ENCODE results near the gene AGBL1. TPM values are rescaled to one million over a fixed set of nuclear protein-coding genes. Genes with fewer than 3 reads are reported as not detected.

The AGBL1 gene
- total RNA-seq, 3 donors from 2014 or later, result 0.10 to 0.32 TPM; not detected in 1

- Histone ChIP-seq H3K4me1 (ENCODE audit: low read depth) (no peaks in the 10 kb centered on the region), H3K4me3 (no peak overlapping the region), H3K9me3 (no peaks in the 10 kb centered on the region), H3K36me3 (ENCODE audit: low read depth) (no peaks in the 10 kb centered on the region)
- DNase-seq (peak in 1 of 3 donors; percentile 20), ATAC-seq (peak; percentile 95)
- no peak for TF ChIP-seq CTCF (IDR thresholded peaks at IDR 0.05)
- intact Hi-C loops (cut with DNase I, micrococcal nuclease), result no loop called here
These were observed 531.9 kb downstream of the AGBL1 start for GRCh38 chr15:86611417-86612040.

DNA sequence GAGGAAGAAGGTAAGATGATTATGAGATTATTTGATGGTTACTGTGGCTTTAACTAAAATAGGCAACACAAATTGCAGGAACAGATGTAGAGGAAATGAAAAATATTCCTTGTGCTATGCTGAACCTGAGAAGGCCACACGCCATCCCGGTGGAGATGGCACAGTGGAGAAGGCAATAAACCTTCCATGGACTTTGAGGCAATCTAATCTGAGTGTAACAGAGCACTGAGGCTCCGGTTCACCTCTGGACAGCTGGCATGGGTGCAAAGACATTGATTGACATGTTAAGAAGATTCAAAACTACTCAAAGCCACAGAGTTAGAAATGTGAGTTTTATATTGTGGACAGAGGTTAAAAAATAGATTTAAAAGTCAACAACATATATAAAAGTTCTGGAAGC is 535.7 kb downstream of the AGBL1 start:
- no peak for DNase-seq
- peaks cover 2% of the 10 kb centered on the region for H3K4me1 ChIP-seq (ENCODE audit: low read depth)
- intact Hi-C loops (cut with DNase I, micrococcal nuclease), result no loop called here
- no peak for TF ChIP-seq CTCF (IDR thresholded peaks at IDR 0.05)
- ATAC-seq, result peak; percentile 45
- no peaks in the 10 kb centered on the region for H3K36me3 ChIP-seq (ENCODE audit: low read depth)
- no peak overlapping the region for H3K4me3 ChIP-seq
- no peaks in the 10 kb centered on the region for H3K9me3 ChIP-seq

- intact Hi-C loops (cut with DNase I, micrococcal nuclease), result no loop called here
- DNase-seq (no peak), ATAC-seq (no peak)
- H3K9me3 ChIP-seq, result no peaks in the 10 kb centered on the region
- peaks cover 6% of the 10 kb centered on the region for H3K4me1 ChIP-seq (ENCODE audit: low read depth)
- no peaks in the 10 kb centered on the region for H3K36me3 ChIP-seq (ENCODE audit: low read depth)
- H3K4me3 ChIP-seq, result no peak overlapping the region
- TF ChIP-seq CTCF (IDR thresholded peaks at IDR 0.05), result no peak
These were observed 536.1 kb downstream of the AGBL1 start for GRCh38 chr15:86615816-86616215.

DNA sequence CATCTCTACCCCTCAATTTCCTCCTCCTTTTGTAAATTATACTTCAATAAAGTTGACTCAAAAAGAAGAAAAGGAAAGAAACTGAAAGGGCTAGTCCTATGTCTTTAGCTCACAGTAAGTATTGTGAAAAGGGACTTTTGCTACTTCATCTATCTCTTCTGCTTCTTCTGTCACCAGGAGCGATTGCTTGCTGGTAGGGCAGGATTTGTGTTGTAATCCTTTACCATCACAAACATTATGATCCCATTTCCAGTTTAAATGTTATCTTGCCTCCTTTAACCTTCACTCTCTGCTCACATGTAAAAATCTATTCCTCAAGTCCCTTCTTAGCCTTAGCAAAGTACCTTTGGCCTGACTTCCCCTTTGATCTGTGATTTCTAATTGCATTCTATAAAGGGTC is 537.1 kb downstream of the AGBL1 start:
- Histone ChIP-seq H3K36me3 (ENCODE audit: low read depth) (no peaks in the 10 kb centered on the region), H3K4me3 (no peak overlapping the region), H3K9me3 (no peaks in the 10 kb centered on the region), H3K4me1 (ENCODE audit: low read depth) (peaks cover 10% of the 10 kb centered on the region)
- intact Hi-C loops (cut with DNase I, micrococcal nuclease), result no loop called here
- ATAC-seq (no peak), DNase-seq (no peak)
- TF ChIP-seq CTCF (IDR thresholded peaks at IDR 0.05), result no peak

DNA sequence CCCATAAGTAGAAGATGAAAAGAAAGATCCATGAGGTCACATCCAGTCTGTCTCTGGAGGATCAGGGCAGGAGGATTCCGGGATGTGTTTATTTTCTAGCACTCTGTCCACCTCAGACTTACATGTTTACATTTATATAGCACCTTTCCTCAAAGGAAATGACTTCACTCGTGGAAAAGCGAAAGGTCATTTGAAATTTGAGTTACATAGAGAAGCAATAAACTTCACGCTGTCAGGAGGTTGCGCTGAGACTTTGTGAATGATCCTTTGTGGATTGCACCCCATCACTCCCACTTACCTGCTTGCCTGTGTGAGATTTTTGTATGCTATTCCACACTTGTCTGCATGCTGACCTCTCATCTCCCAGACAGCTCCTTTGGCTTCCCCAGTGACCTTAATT is 540.5 kb downstream of the AGBL1 start:
- Histone ChIP-seq H3K4me3 (no peak overlapping the region), H3K4me1 (ENCODE audit: low read depth) (peaks cover 10% of the 10 kb centered on the region), H3K9me3 (no peaks in the 10 kb centered on the region), H3K36me3 (ENCODE audit: low read depth) (no peaks in the 10 kb centered on the region)
- intact Hi-C loops (cut with DNase I, micrococcal nuclease), result no loop called here
- no peak for DNase-seq
- no peak for TF ChIP-seq CTCF (IDR thresholded peaks at IDR 0.05)
- ATAC-seq, result peak; percentile 38

Data from mucosa of descending colon (tissue), 3 donors.